Myometrial cell (primary cell): ENCODE data around the gene MIDN. TPM values are rescaled to one million over a fixed set of nuclear protein-coding genes. Genes with fewer than 3 reads are reported as not detected.

Experiments
- total RNA-seq: library from RNA; depleted of rRNA; stranded (reverse); fragments of >200 nt; gene quantifications from 2 replicates; pipeline ENCODE4 v1.2.3, GENCODE V29; 2015

Gene MIDN
- total RNA-seq: 6.2 and 9.5 TPM in 2 replicates

DNA sequence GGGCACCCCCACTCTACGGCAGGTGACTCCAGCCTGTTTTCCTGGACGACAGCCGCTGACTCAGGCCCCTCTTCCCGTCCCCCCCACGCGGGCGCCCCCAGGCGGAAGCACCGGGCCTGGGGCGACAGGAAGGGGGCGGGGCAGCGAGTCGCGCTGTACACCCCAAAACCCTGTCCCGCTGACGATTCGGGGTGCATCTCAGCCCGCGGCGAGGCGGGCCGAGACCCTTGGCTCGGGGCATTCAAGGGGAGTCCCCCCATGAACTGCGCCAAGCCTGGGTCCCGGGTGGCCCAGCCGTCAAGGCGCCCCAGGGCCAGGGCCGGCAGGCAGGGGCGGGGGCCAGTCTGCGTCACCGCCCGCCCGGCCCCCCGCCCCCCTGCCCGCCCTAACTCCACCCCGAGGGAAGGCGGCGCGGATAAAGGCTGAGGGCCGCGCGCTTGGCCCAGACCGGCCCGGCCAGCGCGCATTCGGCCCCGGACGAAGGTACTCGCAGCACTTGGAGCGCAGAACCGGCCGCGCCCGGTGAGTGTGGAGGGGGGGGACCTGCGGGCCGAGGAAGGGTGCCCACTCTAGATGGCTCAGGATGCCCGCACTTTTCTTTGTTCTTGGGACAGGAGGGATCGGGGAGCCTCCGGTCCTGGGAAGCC, at the start of gene MIDN:
MIDN (plus strand) TSS at position 445 of the 647 bp plus-strand sequence. CDS start 1,714 bp downstream, outside the sequence.

DNA sequence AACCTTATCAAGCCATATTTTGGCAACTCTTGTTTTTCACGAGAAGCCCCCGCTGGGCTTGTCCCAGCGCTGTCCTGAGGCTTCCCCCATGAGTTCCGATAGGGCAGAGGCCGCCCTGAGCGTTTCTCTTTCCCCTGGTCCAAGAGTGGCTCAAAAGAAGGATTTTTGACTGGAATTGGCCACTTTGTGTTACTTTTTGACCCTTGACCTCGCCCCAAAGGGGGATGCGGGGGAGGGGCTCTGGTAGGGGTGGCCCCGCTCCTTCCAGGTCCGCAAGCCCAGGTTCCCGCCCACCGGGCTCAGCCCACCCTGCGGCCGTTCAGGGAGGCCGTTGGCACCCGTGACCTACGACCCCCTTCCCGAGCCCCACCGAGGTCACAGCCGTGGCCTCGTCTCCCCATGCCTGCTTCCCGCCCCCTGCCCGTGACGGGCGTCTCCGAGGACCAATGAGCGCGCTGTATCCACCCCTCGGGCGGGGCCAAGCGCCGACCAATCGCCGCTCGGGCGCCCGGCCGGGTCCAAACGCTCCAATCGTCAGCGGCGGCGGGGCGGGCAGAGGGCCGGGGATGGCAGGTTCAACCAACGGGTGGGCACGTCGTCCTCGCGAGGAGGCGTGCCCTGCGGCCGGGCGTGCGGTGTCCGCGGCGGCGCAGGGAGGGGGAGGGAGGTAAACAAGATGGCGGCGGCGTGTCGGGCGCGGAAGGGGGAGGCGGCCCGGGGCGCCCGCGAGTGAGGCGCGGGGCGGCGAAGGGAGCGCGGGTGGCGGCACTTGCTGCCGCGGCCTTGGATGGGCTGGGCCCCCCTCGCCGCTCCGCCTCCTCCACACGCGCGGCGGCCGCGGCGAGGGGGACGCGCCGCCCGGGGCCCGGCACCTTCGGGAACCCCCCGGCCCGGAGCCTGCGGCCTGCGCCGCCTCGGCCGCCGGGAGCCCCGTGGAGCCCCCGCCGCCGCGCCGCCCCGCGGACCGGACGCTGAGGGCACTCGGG, 43.0 kb upstream of the MIDN start, which contains the start of gene STK11:
STK11 (plus strand) TSS at position 665 of the 986 bp plus-strand sequence. CDS start 1,136 bp downstream, outside the sequence.

DNA sequence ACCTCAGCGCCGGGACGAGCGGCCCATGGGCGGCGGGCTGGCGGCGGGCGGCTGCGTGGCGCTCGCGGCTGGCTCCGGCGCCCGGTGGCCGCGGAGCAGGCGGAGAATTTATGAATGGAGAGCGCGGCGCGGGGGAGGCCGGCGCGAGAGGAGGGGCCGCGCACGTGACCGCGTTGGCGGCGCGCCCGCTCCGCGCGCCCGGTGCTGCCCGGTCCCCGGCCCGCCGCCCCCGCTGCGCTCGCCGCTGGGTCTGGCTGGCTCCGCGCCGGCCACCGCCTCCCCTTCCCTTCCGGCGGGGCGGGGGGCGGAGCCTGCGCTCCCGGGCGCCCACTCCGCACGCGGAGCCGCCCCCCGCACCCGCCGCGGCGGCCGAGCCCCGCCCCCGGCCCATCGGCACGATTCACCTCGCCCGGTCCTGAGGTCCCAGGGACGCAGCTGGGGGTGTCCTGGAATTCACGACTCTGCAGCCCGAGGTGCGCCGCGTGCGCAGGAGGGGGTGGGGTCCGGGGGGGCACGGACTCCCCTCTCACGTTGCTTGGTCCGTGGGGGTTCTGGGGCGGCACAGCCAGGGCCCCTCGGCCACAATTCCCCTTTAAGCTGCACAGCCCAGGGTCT, 10.5 kb upstream of the MIDN start, which contains the start of gene CBARP:
CBARP (minus strand) TSS at position 252 of the 615 bp plus-strand sequence. CDS start 1,905 bp downstream, outside the sequence.

DNA sequence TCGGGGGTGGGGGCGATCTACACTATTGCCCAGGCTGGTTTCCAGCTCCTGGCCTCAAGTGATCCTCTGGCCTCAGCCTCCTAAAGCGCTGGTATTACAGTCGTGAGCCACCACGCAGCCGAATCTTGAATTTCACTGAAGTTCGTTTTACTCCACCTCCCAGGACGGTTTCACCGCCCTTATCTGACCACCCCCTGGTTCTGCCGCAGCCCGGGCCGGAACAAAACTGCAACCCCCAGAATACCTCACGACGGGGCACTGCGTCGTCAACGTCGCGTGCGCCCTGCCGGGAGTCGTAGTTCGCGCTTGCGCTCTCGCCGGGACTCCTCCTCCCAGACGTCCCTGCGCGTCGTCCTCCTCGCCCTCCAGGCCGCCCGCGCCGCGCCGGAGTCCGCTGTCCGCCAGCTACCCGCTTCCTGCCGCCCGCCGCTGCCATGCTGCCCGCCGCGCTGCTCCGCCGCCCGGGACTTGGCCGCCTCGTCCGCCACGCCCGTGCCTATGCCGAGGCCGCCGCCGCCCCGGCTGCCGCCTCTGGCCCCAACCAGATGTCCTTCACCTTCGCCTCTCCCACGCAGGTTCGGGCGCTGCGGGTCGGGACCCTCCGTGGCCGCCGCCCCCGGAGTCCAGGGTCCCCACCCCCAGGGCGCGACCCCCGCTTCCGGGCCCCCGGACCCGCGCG, 6.8 kb upstream of the MIDN start, which contains the start of gene ATP5F1D:
ATP5F1D (plus strand) TSS at position 335 of the 679 bp plus-strand sequence; CDS start at position 435, 100 bp downstream.

DNA sequence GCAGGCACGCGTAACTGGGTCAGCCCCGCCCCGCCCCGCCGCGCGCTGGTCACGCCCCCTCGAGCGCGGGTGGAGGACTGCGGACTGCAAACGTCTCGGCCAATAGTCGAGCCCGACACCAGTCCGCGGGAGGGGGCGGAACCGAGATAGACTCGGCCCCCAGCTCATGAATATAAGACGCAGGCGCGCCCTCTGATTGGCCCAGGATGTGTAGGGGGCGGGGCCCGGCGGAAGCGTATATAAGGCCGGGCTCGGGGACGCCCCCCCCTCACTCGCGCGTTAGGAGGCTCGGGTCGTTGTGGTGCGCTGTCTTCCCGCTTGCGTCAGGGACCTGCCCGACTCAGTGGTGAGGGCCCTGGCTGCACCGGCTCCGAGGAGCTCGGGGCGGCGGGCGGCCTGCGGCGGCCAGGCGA, 20.7 kb downstream of the MIDN start, which contains the start of gene CIRBP:
CIRBP (plus strand) TSS at position 268 of the 413 bp plus-strand sequence. CDS start 1,602 bp downstream, outside the sequence.

DNA sequence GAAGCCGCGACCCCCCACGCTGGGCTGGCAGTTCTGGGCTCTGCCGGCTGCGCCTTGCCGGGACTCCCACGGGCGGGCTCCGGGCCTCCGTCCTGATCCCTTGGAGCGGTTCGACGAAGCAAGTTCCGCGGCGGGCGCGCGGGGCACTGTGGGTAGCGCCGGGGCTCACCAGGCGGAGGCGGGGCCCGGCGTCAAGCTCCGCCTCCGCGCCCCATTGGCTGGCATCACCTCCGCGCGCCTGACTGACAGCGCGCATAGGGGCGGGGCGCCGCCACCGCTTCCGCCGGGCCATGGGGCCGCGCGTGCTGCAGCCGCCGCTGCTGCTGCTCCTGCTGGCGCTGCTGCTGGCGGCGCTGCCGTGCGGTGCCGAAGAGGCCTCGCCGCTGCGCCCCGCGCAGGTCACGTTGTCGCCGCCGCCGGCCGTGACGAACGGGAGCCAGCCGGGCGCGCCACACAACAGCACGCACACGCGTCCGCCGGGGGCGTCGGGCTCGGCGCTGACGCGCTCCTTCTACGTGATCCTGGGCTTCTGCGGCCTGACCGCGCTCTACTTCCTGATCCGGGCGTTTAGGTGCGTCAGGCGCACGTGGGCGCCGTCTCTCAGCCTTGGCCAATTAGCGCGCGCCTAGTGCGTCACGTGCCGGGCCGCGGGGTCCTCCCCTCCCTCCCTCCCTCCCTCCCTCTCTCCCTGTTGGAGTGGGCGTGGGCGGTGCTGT, 27.0 kb downstream of the MIDN start, which contains the start of gene FAM174C:
FAM174C (plus strand) TSS at position 271 of the 716 bp plus-strand sequence; CDS start at position 291, 20 bp downstream.

DNA sequence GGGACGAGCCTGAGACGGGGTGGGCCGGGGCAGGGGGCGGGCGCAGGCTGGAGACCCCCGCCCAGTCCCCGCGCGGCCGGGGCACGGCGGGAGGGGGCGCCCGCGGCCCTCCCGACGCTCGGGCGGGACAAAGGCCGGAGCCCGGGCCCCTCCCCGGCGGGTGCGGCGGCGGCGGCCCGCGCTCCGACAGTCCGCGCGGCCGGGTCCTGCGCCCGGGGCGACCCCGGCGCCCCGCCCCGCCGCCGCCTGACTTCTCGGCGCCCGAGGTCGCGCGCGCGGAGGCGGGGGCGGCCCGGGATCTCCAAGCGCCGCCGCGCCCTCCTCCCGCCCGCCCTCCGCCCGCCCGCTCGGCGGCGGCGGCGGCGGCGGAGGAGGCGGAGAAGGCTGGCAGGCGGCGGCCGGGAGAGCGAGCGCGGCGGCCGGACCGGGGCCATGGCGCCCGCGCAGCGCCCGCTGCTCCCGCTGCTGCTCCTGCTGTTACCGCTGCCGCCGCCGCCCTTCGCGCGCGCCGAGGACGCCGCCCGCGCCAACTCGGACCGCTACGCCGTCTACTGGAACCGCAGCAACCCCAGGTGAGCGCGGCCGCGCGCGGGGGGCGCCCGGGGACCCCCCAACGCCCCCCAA, 37.5 kb downstream of the MIDN start, which contains the start of gene EFNA2:
EFNA2 (plus strand) TSS at position 137 of the 624 bp plus-strand sequence; CDS start at position 433, 296 bp downstream.

Other genes with a start within 250 kb of the MIDN start
- 0.58 TPM in 1 of 2 replicates, not detected in the other for gene GRIN3B, start 248.2 kb upstream of the MIDN start, total RNA-seq
- gene TMEM259, start 227.5 kb upstream of the MIDN start, total RNA-seq: 175 and 210 TPM in 2 replicates
- gene RNU6-2, start 227.1 kb upstream of the MIDN start, total RNA-seq: not detected in 2 replicates
- 299 and 306 TPM in 2 replicates for gene CNN2, start 222.0 kb upstream of the MIDN start, total RNA-seq
- gene ABCA7, start 208.5 kb upstream of the MIDN start, total RNA-seq: 2.3 and 5.3 TPM in 2 replicates
- 3.5 and 8.5 TPM in 2 replicates for gene ARHGAP45, start 181.4 kb upstream of the MIDN start, total RNA-seq
- 360 and 361 TPM in 2 replicates for gene POLR2E, start 153.2 kb upstream of the MIDN start, total RNA-seq
- gene GPX4, start 144.6 kb upstream of the MIDN start, total RNA-seq: 478 TPM in 2 replicates
- 34.9 and 36.0 TPM in 2 replicates for gene SBNO2, start 74.3 kb upstream of the MIDN start, total RNA-seq
- 75.2 and 81.2 TPM in 2 replicates for gene STK11, start 42.8 kb upstream of the MIDN start, total RNA-seq
- 3.0 and 7.2 TPM in 2 replicates for gene CBARP, start 10.6 kb upstream of the MIDN start, total RNA-seq
- 63.1 and 89.1 TPM in 2 replicates for gene ATP5F1D, start 6.8 kb upstream of the MIDN start, total RNA-seq
- gene CIRBP, start 20.7 kb downstream of the MIDN start, total RNA-seq: 242 and 292 TPM in 2 replicates
- gene FAM174C, start 26.9 kb downstream of the MIDN start, total RNA-seq: 37.2 and 77.3 TPM in 2 replicates
- not detected in 2 replicates for gene EFNA2, start 37.3 kb downstream of the MIDN start, total RNA-seq
- 171 and 174 TPM in 2 replicates for gene NDUFS7, start 135.3 kb downstream of the MIDN start, total RNA-seq
- 30.0 and 34.0 TPM in 2 replicates for gene GAMT, start 153.0 kb downstream of the MIDN start, total RNA-seq
- gene DAZAP1, start 159.0 kb downstream of the MIDN start, total RNA-seq: 96.9 and 103 TPM in 2 replicates
- 2,537 and 3,021 TPM in 2 replicates for gene RPS15, start 189.8 kb downstream of the MIDN start, total RNA-seq
- not detected in 2 replicates for gene APC2, start 201.5 kb downstream of the MIDN start, total RNA-seq
- 36.0 and 47.6 TPM in 2 replicates for gene C19orf25, start 230.6 kb downstream of the MIDN start, total RNA-seq
- gene PCSK4, start 241.8 kb downstream of the MIDN start, total RNA-seq: 0.58 and 1.6 TPM in 2 replicates
- 4.0 and 8.2 TPM in 2 replicates for gene REEP6, start 242.6 kb downstream of the MIDN start, total RNA-seq